ENCODE measurements around the gene NKX1-2.

The NKX1-2 gene

GRCh38 chr10:124491105-124491504 lies 41.3 kb upstream of the NKX1-2 start:
- 92 to 93% methylated on average over 9 of the region's 9 CpGs for WGBS, 2 experiments (ENCODE audit: insufficient coverage in 2 of 2)
- H3K27ac ChIP-seq (ENCODE audit: low read depth, low read length, severe bottlenecking), result no peak overlapping the region
- peaks cover 4% of the 10 kb centered on the region for H3K9me3 ChIP-seq (ENCODE audit: control insufficient read depth, low read length)
- no peaks in the 10 kb centered on the region for H3K4me1 ChIP-seq (ENCODE audit: control insufficient read depth, insufficient read depth, low read length, poor library complexity, severe bottlenecking)
- H3K4me3 ChIP-seq (ENCODE audit: extremely low read depth, insufficient read depth, low read length, poor library complexity, severe bottlenecking), result no peak overlapping the region
- no peaks in the 10 kb centered on the region for H3K36me3 ChIP-seq (ENCODE audit: control insufficient read depth, insufficient read depth, low read length)

GRCh38 chr10:124486635-124487034 lies 36.8 kb upstream of the NKX1-2 start:
- H3K4me3 ChIP-seq (ENCODE audit: extremely low read depth, insufficient read depth, low read length, poor library complexity, severe bottlenecking), result no peak overlapping the region
- H3K9me3 ChIP-seq (ENCODE audit: control insufficient read depth, low read length), result peaks cover 4% of the 10 kb centered on the region
- H3K27ac ChIP-seq (ENCODE audit: low read depth, low read length, severe bottlenecking), result no peak overlapping the region
- no peaks in the 10 kb centered on the region for H3K4me1 ChIP-seq (ENCODE audit: control insufficient read depth, insufficient read depth, low read length, poor library complexity, severe bottlenecking)
- no peaks in the 10 kb centered on the region for H3K36me3 ChIP-seq (ENCODE audit: control insufficient read depth, insufficient read depth, low read length)
- whole genome bisulfite sequencing, 2 experiments (ENCODE audit: insufficient coverage in 2 of 2), result 88 to 90% methylated on average over 4 of the region's 6 CpGs

- 92 to 100% methylated on average over 2 of the region's 2 CpGs for WGBS, 2 experiments (ENCODE audit: insufficient coverage in 2 of 2)
- peaks cover 4% of the 10 kb centered on the region for H3K9me3 ChIP-seq (ENCODE audit: control insufficient read depth, low read length)
- H3K36me3 ChIP-seq (ENCODE audit: control insufficient read depth, insufficient read depth, low read length), result no peaks in the 10 kb centered on the region
- no peak overlapping the region for H3K27ac ChIP-seq (ENCODE audit: low read depth, low read length, severe bottlenecking)
- no peak overlapping the region for H3K4me3 ChIP-seq (ENCODE audit: extremely low read depth, insufficient read depth, low read length, poor library complexity, severe bottlenecking)
- H3K4me1 ChIP-seq (ENCODE audit: control insufficient read depth, insufficient read depth, low read length, poor library complexity, severe bottlenecking), result peaks cover 2% of the 10 kb centered on the region
Measured at GRCh38 chr10:124484661-124485060, 34.8 kb upstream of the NKX1-2 start.

- Histone ChIP-seq H3K4me3 (ENCODE audit: extremely low read depth, insufficient read depth, low read length, poor library complexity, severe bottlenecking) (no peak overlapping the region), H3K36me3 (ENCODE audit: control insufficient read depth, insufficient read depth, low read length) (no peaks in the 10 kb centered on the region), H3K27ac (ENCODE audit: low read depth, low read length, severe bottlenecking) (no peak overlapping the region), H3K4me1 (ENCODE audit: control insufficient read depth, insufficient read depth, low read length, poor library complexity, severe bottlenecking) (peaks cover 2% of the 10 kb centered on the region), H3K9me3 (ENCODE audit: control insufficient read depth, low read length) (peaks cover 4% of the 10 kb centered on the region)
- WGBS, 2 experiments (ENCODE audit: insufficient coverage in 2 of 2), result 89 to 93% methylated on average over 17 of the region's 17 CpGs
Measured at GRCh38 chr10:124484031-124484430, 34.2 kb upstream of the NKX1-2 start.

- Histone ChIP-seq H3K36me3 (ENCODE audit: control insufficient read depth, insufficient read depth, low read length) (no peaks in the 10 kb centered on the region), H3K4me3 (ENCODE audit: extremely low read depth, insufficient read depth, low read length, poor library complexity, severe bottlenecking) (no peak overlapping the region), H3K4me1 (ENCODE audit: control insufficient read depth, insufficient read depth, low read length, poor library complexity, severe bottlenecking) (peaks cover 5% of the 10 kb centered on the region), H3K9me3 (ENCODE audit: control insufficient read depth, low read length) (peaks cover 4% of the 10 kb centered on the region), H3K27ac (ENCODE audit: low read depth, low read length, severe bottlenecking) (no peak overlapping the region)
- WGBS, 2 experiments (ENCODE audit: insufficient coverage in 2 of 2), result 93 to 96% methylated on average over 12 of the region's 12 CpGs
Measured at GRCh38 chr10:124482876-124483275, 33.0 kb upstream of the NKX1-2 start.

GRCh38 chr10:124482236-124482800 lies 32.5 kb upstream of the NKX1-2 start:
- no peak overlapping the region for H3K4me3 ChIP-seq (ENCODE audit: extremely low read depth, insufficient read depth, low read length, poor library complexity, severe bottlenecking)
- H3K27ac ChIP-seq (ENCODE audit: low read depth, low read length, severe bottlenecking), result no peak overlapping the region
- peaks cover 10% of the 10 kb centered on the region for H3K4me1 ChIP-seq (ENCODE audit: control insufficient read depth, insufficient read depth, low read length, poor library complexity, severe bottlenecking)
- WGBS, 2 experiments (ENCODE audit: insufficient coverage in 2 of 2), result 86 to 95% methylated on average over 7 to 10 of the region's 10 CpGs
- peaks cover 4% of the 10 kb centered on the region for H3K9me3 ChIP-seq (ENCODE audit: control insufficient read depth, low read length)
- H3K36me3 ChIP-seq (ENCODE audit: control insufficient read depth, insufficient read depth, low read length), result no peaks in the 10 kb centered on the region

- Histone ChIP-seq H3K27ac (ENCODE audit: low read depth, low read length, severe bottlenecking) (no peak overlapping the region), H3K9me3 (ENCODE audit: control insufficient read depth, low read length) (peaks cover 1% of the 10 kb centered on the region), H3K4me3 (ENCODE audit: extremely low read depth, insufficient read depth, low read length, poor library complexity, severe bottlenecking) (no peak overlapping the region), H3K4me1 (ENCODE audit: control insufficient read depth, insufficient read depth, low read length, poor library complexity, severe bottlenecking) (peaks cover 12% of the 10 kb centered on the region), H3K36me3 (ENCODE audit: control insufficient read depth, insufficient read depth, low read length) (no peaks in the 10 kb centered on the region)
- WGBS, 2 experiments (ENCODE audit: insufficient coverage in 2 of 2), result 89 to 90% methylated on average over 2 to 5 of the region's 6 CpGs
Measured at GRCh38 chr10:124481717-124482116, 31.9 kb upstream of the NKX1-2 start.

GRCh38 chr10:124480860-124481259 lies 31.0 kb upstream of the NKX1-2 start:
- H3K27ac ChIP-seq (ENCODE audit: low read depth, low read length, severe bottlenecking), result no peak overlapping the region
- WGBS, 2 experiments (ENCODE audit: insufficient coverage in 2 of 2), result 78 to 90% methylated on average over 5 of the region's 5 CpGs
- H3K36me3 ChIP-seq (ENCODE audit: control insufficient read depth, insufficient read depth, low read length), result no peaks in the 10 kb centered on the region
- peaks cover 12% of the 10 kb centered on the region for H3K4me1 ChIP-seq (ENCODE audit: control insufficient read depth, insufficient read depth, low read length, poor library complexity, severe bottlenecking)
- H3K4me3 ChIP-seq (ENCODE audit: extremely low read depth, insufficient read depth, low read length, poor library complexity, severe bottlenecking), result no peak overlapping the region
- H3K9me3 ChIP-seq (ENCODE audit: control insufficient read depth, low read length), result no peaks in the 10 kb centered on the region

- Histone ChIP-seq H3K4me3 (ENCODE audit: extremely low read depth, insufficient read depth, low read length, poor library complexity, severe bottlenecking) (no peak overlapping the region), H3K4me1 (ENCODE audit: control insufficient read depth, insufficient read depth, low read length, poor library complexity, severe bottlenecking) (peaks cover 12% of the 10 kb centered on the region), H3K9me3 (ENCODE audit: control insufficient read depth, low read length) (no peaks in the 10 kb centered on the region), H3K27ac (ENCODE audit: low read depth, low read length, severe bottlenecking) (no peak overlapping the region), H3K36me3 (ENCODE audit: control insufficient read depth, insufficient read depth, low read length) (no peaks in the 10 kb centered on the region)
- 86 to 91% methylated on average over 11 to 13 of the region's 14 CpGs for whole genome bisulfite sequencing, 2 experiments (ENCODE audit: insufficient coverage in 2 of 2)
Measured at GRCh38 chr10:124478515-124478914, 28.7 kb upstream of the NKX1-2 start.

GRCh38 chr10:124477614-124478363 lies 28.0 kb upstream of the NKX1-2 start:
- Histone ChIP-seq H3K36me3 (ENCODE audit: control insufficient read depth, insufficient read depth, low read length) (no peaks in the 10 kb centered on the region), H3K4me1 (ENCODE audit: control insufficient read depth, insufficient read depth, low read length, poor library complexity, severe bottlenecking) (peaks cover 12% of the 10 kb centered on the region), H3K27ac (ENCODE audit: low read depth, low read length, severe bottlenecking) (no peak overlapping the region), H3K9me3 (ENCODE audit: control insufficient read depth, low read length) (no peaks in the 10 kb centered on the region), H3K4me3 (ENCODE audit: extremely low read depth, insufficient read depth, low read length, poor library complexity, severe bottlenecking) (no peak overlapping the region)
- WGBS, 2 experiments (ENCODE audit: insufficient coverage in 2 of 2), result 60 to 73% methylated on average over 8 to 11 of the region's 11 CpGs

- 92 to 97% methylated on average over 18 to 22 of the region's 23 CpGs for WGBS, 2 experiments (ENCODE audit: insufficient coverage in 2 of 2)
- no peak overlapping the region for H3K4me3 ChIP-seq (ENCODE audit: extremely low read depth, insufficient read depth, low read length, poor library complexity, severe bottlenecking)
- H3K4me1 ChIP-seq (ENCODE audit: control insufficient read depth, insufficient read depth, low read length, poor library complexity, severe bottlenecking), result peaks cover 9% of the 10 kb centered on the region
- no peak overlapping the region for H3K27ac ChIP-seq (ENCODE audit: low read depth, low read length, severe bottlenecking)
- H3K9me3 ChIP-seq (ENCODE audit: control insufficient read depth, low read length), result no peaks in the 10 kb centered on the region
- H3K36me3 ChIP-seq (ENCODE audit: control insufficient read depth, insufficient read depth, low read length), result no peaks in the 10 kb centered on the region
Measured at GRCh38 chr10:124476043-124476725, 26.3 kb upstream of the NKX1-2 start.

All from mesodermal cell (in vitro differentiated cells).